Psoas muscle (tissue), 8 donors: ENCODE results near the gene DLX4. TPM values are rescaled to one million over a fixed set of nuclear protein-coding genes. Genes with fewer than 3 reads are reported as not detected.

Experiments
- ATAC-seq, 4 donors: fragments of 200-7000 bp; cut with Tn5 transposase; one replicate each; pipeline ENCODE4 v1.9.1; 2020; ENCODE audit warnings: moderate library complexity in 3 of 4, mild to moderate bottlenecking in 2 of 4
- DNase-seq, 2 donors: peaks; one replicate each; pipeline ENCODE4 v3.0.0-alpha.2; 2020
- H3K27ac ChIP-seq: fragments of 200-600 bp; one replicate; pipeline ENCODE4 v1.8.0; 2022
- H3K27me3 ChIP-seq, 3 donors: fragments of 200-600 bp in 1 of 3; one replicate each; pipeline versions ENCODE4 v1.6.1 to v1.8.0; 2013 to 2022; ENCODE audit warnings: low read length in 2 of 3, mild to moderate bottlenecking in 2 of 3, moderate library complexity in 1 of 3; ENCODE audit not compliant: insufficient read depth in 3 of 3
- H3K36me3 ChIP-seq, 2 donors: fragments of 200-600 bp in 1 of 2; one replicate each; pipeline versions ENCODE4 v1.6.1 to v1.8.0; 2013 to 2022; ENCODE audit warnings: low read depth in 1 of 2, mild to moderate bottlenecking in 1 of 2, moderate library complexity in 1 of 2; ENCODE audit not compliant: insufficient read depth in 1 of 2
- H3K4me1 ChIP-seq: fragments of 200-600 bp; one replicate; pipeline ENCODE4 v1.8.0; 2022
- H3K4me3 ChIP-seq: fragments of 200-600 bp; one replicate; pipeline ENCODE4 v1.8.0; 2022; ENCODE audit warnings: mild to moderate bottlenecking
- H3K9me3 ChIP-seq: fragments of 200-600 bp; one replicate; pipeline ENCODE4 v1.8.0; 2022
- CTCF ChIP-seq: fragments of 200-600 bp; IDR thresholded peaks from one replicate; pipeline ENCODE4 v1.8.0; 2022; ENCODE audit warnings: antibody characterized with exemption
- WGBS, 3 donors: extraction: QIAGEN DNeasy Blood & Tissue Kit; methylation state at CpG; one replicate each; pipeline versions ENCODE4 v1.1.6 to v1.1.7; 2013; 5-methylcytosine and 5-hydroxymethylcytosine counted together
- intact Hi-C, 2 donors: fragments of 100-400 bp; cut with DNase I; formaldehyde crosslinking; loops; one replicate each; pipeline versions ENCODE4 v1.11.0 to v1.14.2; 2022
- polyA plus RNA-seq, 3 donors: library from polyadenylated mRNA; stranded (reverse); fragments of 200-250 nt; gene quantifications; one replicate each; pipeline ENCODE4 v1.2.3, GENCODE V29; 2013
- total RNA-seq, 4 donors: library from RNA; stranded (reverse); fragmentation: NEBNext Ultra II Directional in 2 of 4; extraction: Animal tissue kit (Norgen Biotek cat#: 25700) in 2 of 4; gene quantifications; one replicate each; pipeline versions ENCODE4 v1.2.1 to v1.2.4, GENCODE V29; 2021 to 2023
- donor health status: healthy with polysubstance abuse.
- donor health status: DM: no; HTN: no; CAD: no; lungs with moderate emphysema.
- donor health status: Bipolar disorder and iron deficiency.
- donor health status: healthy.
- donor health status: DM: yes; HTN: yes; CAD: no.
- donor health status: DM: no; HTN: no; CAD: no.
- donor health status: DM: no; HTN: no; CAD: no.
- donor health status: DM: yes; HTN: yes; CAD: no.

Gene DLX4
- total and polyA plus RNA-seq, 7 donors: not detected

DNA sequence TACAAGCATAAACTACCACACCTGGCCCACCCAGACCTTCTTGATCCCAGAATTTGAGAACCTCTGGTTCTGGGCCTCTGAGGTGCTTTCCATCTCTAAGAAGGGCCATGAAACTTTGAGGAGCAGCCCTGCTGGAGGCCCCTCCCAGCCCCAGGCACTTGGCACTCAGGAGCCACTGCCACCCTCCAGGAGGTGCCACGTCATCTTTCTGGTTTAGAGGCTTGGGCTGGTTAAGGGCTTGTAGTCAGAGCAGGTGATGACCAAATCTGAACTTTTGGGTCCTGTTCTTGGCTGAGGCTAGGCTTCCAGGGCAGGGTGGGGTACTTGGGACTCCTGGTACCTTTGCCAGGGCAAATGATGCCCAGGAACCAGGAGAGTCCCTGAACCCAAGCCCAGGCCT, 13.8 kb upstream of the DLX4 start:
- ATAC-seq: no peak
- H3K27ac ChIP-seq: no peak overlapping the region
- intact Hi-C loops: no loop called here
- DNase-seq: no peak
- no peaks in the 10 kb centered on the region for H3K36me3 ChIP-seq
- H3K4me1 ChIP-seq: no peaks in the 10 kb centered on the region
- no peak for TF ChIP-seq CTCF
- 60 to 83% (median 78%) methylated on average over 1 of the region's 1 CpG for WGBS, 3 donors
- H3K9me3 ChIP-seq: no peaks in the 10 kb centered on the region
- peaks cover 0 to 41% (median 9%) of the 10 kb centered on the region in 3 donors for H3K27me3 ChIP-seq
- H3K4me3 ChIP-seq: no peak overlapping the region

DNA sequence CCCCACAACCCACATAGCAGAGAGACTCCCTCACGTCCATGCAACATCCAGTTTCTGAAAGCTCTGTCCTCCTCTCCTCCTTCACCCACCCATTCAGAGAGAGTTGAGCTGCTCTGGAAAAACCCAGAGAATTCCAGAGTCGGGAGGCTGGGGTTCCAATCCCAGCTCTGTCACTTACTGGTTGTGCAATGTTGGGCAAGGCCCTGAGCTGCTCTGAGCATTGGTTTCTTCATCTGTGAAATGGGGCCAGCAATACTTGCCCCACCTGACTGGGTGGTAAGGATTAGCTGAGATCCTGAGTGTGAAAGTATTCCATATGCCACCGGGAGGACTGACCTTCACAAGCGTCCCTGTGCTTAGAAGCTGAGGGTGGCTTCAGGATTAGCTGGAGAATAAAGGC, 12.2 kb upstream of the DLX4 start:
- 46 to 61% (median 48%) methylated on average over 4 of the region's 4 CpGs for WGBS, 3 donors
- ATAC-seq (no peak), DNase-seq (no peak)
- Histone ChIP-seq H3K27ac (no peak overlapping the region), H3K27me3 (peaks cover 0 to 41% (median 3%) of the 10 kb centered on the region in 3 donors), H3K9me3 (no peaks in the 10 kb centered on the region), H3K4me3 (no peak overlapping the region), H3K4me1 (no peaks in the 10 kb centered on the region), H3K36me3 (no peaks in the 10 kb centered on the region)
- no peak for TF ChIP-seq CTCF
- intact Hi-C loops: no loop called here

- intact Hi-C loops: no loop called here
- Histone ChIP-seq H3K36me3 (no peaks in the 10 kb centered on the region), H3K27ac (no peak overlapping the region), H3K4me3 (no peak overlapping the region), H3K9me3 (no peaks in the 10 kb centered on the region), H3K27me3 (peaks cover 0 to 41% (median 4%) of the 10 kb centered on the region in 3 donors), H3K4me1 (no peaks in the 10 kb centered on the region)
- ATAC-seq (no peak), DNase-seq (no peak)
- TF ChIP-seq CTCF: no peak
- WGBS, 3 donors: 72 to 81% (median 76%) methylated on average over 3 of the region's 3 CpGs
These were observed 11.6 kb upstream of the DLX4 start for GRCh38 chr17:49957350-49957749.

DNA sequence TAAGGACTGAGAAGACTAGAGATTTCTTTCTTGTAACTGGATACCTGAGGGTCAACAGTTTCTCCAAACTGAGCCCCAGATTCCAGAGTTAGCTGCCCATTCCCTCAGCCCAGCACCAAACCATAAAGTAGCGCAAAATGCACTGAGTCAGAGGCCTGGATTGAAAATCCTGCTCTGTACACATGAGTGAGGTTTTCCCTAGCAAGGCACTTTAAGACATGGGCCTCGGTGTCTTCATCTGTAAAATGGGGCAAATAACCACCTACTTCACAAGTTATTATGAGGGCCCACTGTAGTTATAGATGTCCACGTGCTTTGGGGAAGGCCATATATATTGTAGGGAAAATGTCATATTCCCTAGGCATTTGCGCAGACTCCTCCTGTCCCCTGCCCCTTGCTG, 10.3 kb upstream of the DLX4 start:
- no peaks in the 10 kb centered on the region for H3K9me3 ChIP-seq
- ATAC-seq (no peak), DNase-seq (no peak)
- TF ChIP-seq CTCF: no peak
- intact Hi-C loops: no loop called here
- no peak overlapping the region for H3K4me3 ChIP-seq
- H3K27ac ChIP-seq: no peak overlapping the region
- H3K36me3 ChIP-seq: no peaks in the 10 kb centered on the region
- H3K4me1 ChIP-seq: peaks cover under 1% of the 10 kb centered on the region
- peaks cover 0 to 46% (median 16%) of the 10 kb centered on the region in 3 donors for H3K27me3 ChIP-seq
- 83 to 92% (median 91%) methylated on average over 4 of the region's 4 CpGs for WGBS, 3 donors

- Histone ChIP-seq H3K9me3 (no peaks in the 10 kb centered on the region), H3K27ac (no peak overlapping the region), H3K36me3 (no peaks in the 10 kb centered on the region), H3K4me1 (peaks cover 5% of the 10 kb centered on the region), H3K4me3 (no peak overlapping the region), H3K27me3 (peaks cover 0 to 53% (median 22%) of the 10 kb centered on the region in 3 donors)
- DNase-seq (no peak), ATAC-seq (no peak)
- TF ChIP-seq CTCF: no peak
- WGBS, 3 donors: 52 to 62% (median 58%) methylated on average over 8 of the region's 8 CpGs
- intact Hi-C loops: no loop called here
These were observed 9.6 kb upstream of the DLX4 start for GRCh38 chr17:49959183-49959935.
